HCT116 (cell line): Measurements from ENCODE around the gene GALE. TPM values are rescaled to one million over a fixed set of nuclear protein-coding genes. Genes with fewer than 3 reads are reported as not detected.
A peak's percentile ranks its signal among the peaks of the same experiment; 100 is the strongest.

Experiments
- ATAC-seq: fragments of 200-7000 bp; cut with Tn5 transposase; 2 replicates; pipeline ENCODE4 v1.9.1; 2020; ENCODE audit warnings: mild to moderate bottlenecking, moderate library complexity
- BruUV-seq: library from RNA; stranded (reverse); fragments of 400-500 nt; replicated peaks from 2 replicates; lab custom pipeline; 2021; lab: Mats Ljungman, UMichigan
- CTCF ChIA-PET: fragments of 300-600 bp; sonication (Branson Sonifier 250); formaldehyde crosslinking; loops from one replicate; lab custom pipeline; 2021; ENCODE audit warnings: antibody characterized with exemption; lab: Charles Lee
- POLR2A ChIA-PET: fragments of 300-600, 350-600 bp; sonication (Branson Sonifier 250); formaldehyde crosslinking; loops from one replicate; lab custom pipeline; 2021; ENCODE audit warnings: antibody characterized with exemption; lab: Charles Lee
- RAD21 ChIA-PET, 2 experiments: fragments of 300-600 bp; sonication (Branson Sonifier 250); formaldehyde crosslinking; loops; one replicate each; lab custom pipeline; 2023; ENCODE audit warnings: low total read pairs in 2 of 2; ENCODE audit not compliant: uncharacterized antibody in 2 of 2, unreplicated experiment in 2 of 2, low non-redundant PET in 1 of 2; lab: Charles Lee
- DNase-seq: peaks from one replicate; pipeline ENCODE4 v3.0.0-alpha.2; 2010; ENCODE audit warnings: low read depth, low spot score
- H2AFZ ChIP-seq: fragments of 200-600 bp; shearing (Covaris generic), sonication (generic); 2 replicates; pipeline ENCODE4 v1.6.1; 2017; ENCODE audit warnings: low read depth, mixed run types, mixed read lengths, antibody characterized with exemption, low read length; ENCODE audit not compliant: poor library complexity, severe bottlenecking
- H3K27ac ChIP-seq: 2 replicates; pipeline ENCODE4 v1.5.1; 2012; ENCODE audit warnings: low read depth, low read length
- H3K27me3 ChIP-seq: fragments of 200-600 bp; sonication (generic); 2 replicates; pipeline ENCODE4 v1.6.1; 2016; ENCODE audit warnings: mixed run types, low read length, mixed read lengths; ENCODE audit not compliant: insufficient read depth
- H3K36me3 ChIP-seq, 2 experiments: fragments of 200-500 bp in 1 of 2; fragments of 200-600 bp in 1 of 2; sonication (Bioruptor generic) in 1 of 2; sonication (generic) in 1 of 2; 2 replicates each; pipeline versions ENCODE4 v1.5.1 to v1.6.1; 2014 to 2016; ENCODE audit warnings: low read length in 2 of 2, inconsistent platforms in 1 of 2, mixed read lengths in 1 of 2, mixed run types in 1 of 2; ENCODE audit not compliant: insufficient read depth in 2 of 2, control insufficient read depth in 1 of 2
- H3K4me1 ChIP-seq, 2 experiments: fragments of 200-600 bp in 1 of 2; sonication (generic) in 1 of 2; 2 replicates each; pipeline versions ENCODE4 v1.5.1 to v1.6.1; 2012 to 2017; ENCODE audit warnings: low read length in 2 of 2, inconsistent platforms in 1 of 2, mild to moderate bottlenecking in 1 of 2, mixed read lengths in 1 of 2, mixed run types in 1 of 2, moderate library complexity in 1 of 2; ENCODE audit not compliant: insufficient read depth in 2 of 2, control insufficient read depth in 1 of 2
- H3K4me2 ChIP-seq: fragments of 200-600 bp; sonication (generic); 2 replicates; pipeline ENCODE4 v1.6.1; 2017; ENCODE audit warnings: mixed run types, low read length, mixed read lengths
- H3K4me3 ChIP-seq, 2 experiments: fragments of 200-600 bp in 1 of 2; sonication (generic) in 1 of 2; replicated peaks in 1 of 2; 2 replicates each; pipeline ENCODE4 v1.5.1; 2011 to 2016; ENCODE audit warnings: low read length in 2 of 2, control low read depth in 1 of 2, low read depth in 1 of 2, mild to moderate bottlenecking in 1 of 2, mixed read lengths in 1 of 2, mixed run types in 1 of 2
- H3K79me2 ChIP-seq: fragments of 200-600 bp; sonication (generic); 2 replicates; pipeline ENCODE4 v1.6.1; 2017; ENCODE audit warnings: mild to moderate bottlenecking, mixed run types, low read length, moderate library complexity, mixed read lengths; ENCODE audit not compliant: insufficient read depth
- H3K9ac ChIP-seq: fragments of 200-600 bp; sonication (generic); 2 replicates; pipeline ENCODE4 v1.6.1; 2016; ENCODE audit warnings: low read length, mixed read lengths
- H3K9me2 ChIP-seq: fragments of 200-600 bp; sonication (generic), shearing (Covaris generic); 2 replicates; pipeline ENCODE4 v1.6.1; 2017; ENCODE audit warnings: mixed run types, mild to moderate bottlenecking, moderate library complexity; ENCODE audit not compliant: insufficient read depth
- H3K9me3 ChIP-seq, 2 experiments: fragments of 200-500 bp in 1 of 2; fragments of 200-600 bp in 1 of 2; sonication (Bioruptor generic) in 1 of 2; sonication (generic) in 1 of 2; 2 replicates each; pipeline ENCODE4 v1.6.1; 2014 to 2017; ENCODE audit warnings: low read length in 2 of 2, mixed read lengths in 2 of 2, inconsistent platforms in 1 of 2, low read depth in 1 of 2, mild to moderate bottlenecking in 1 of 2, mixed run types in 1 of 2, moderate library complexity in 1 of 2; ENCODE audit not compliant: control insufficient read depth in 1 of 2, insufficient read depth in 1 of 2
- H4K20me1 ChIP-seq: fragments of 200-600 bp; sonication (generic), shearing (Covaris generic); 2 replicates; pipeline ENCODE4 v1.6.1; 2017; ENCODE audit warnings: mixed run types, mild to moderate bottlenecking, moderate library complexity; ENCODE audit not compliant: insufficient read depth
- CEBPB ChIP-seq: IDR thresholded peaks from 2 replicates; pipeline ENCODE4 v1.6.1; 2012; ENCODE audit warnings: low read depth
- ELF1 ChIP-seq: IDR thresholded peaks from 2 replicates; pipeline ENCODE4 v1.6.1; 2012; ENCODE audit warnings: low read depth, borderline replicate concordance
- EZH2 ChIP-seq: fragments of 200-600 bp; sonication (generic); IDR thresholded peaks from 2 replicates; pipeline ENCODE4 v1.6.1; 2017; ENCODE audit warnings: antibody characterized with exemption, mixed run types
- FOSL1 ChIP-seq: IDR thresholded peaks from 2 replicates; pipeline ENCODE4 v1.6.1; 2012; ENCODE audit warnings: low read depth
- JUND ChIP-seq: IDR thresholded peaks from 2 replicates; pipeline ENCODE4 v1.6.1; 2012
- POLR2AphosphoS5 ChIP-seq: IDR thresholded peaks from 2 replicates; pipeline ENCODE4 v1.6.1; 2011; ENCODE audit warnings: mild to moderate bottlenecking, low read depth, low read length, moderate library complexity
- RAD21 ChIP-seq: IDR thresholded peaks from 2 replicates; pipeline ENCODE4 v1.6.1; 2012; ENCODE audit warnings: low read depth, mild to moderate bottlenecking
- SIN3A ChIP-seq: IDR thresholded peaks from 2 replicates; pipeline ENCODE4 v1.6.1; 2012; ENCODE audit warnings: low read depth
- SP1 ChIP-seq: IDR thresholded peaks from 2 replicates; pipeline ENCODE4 v1.6.1; 2012; ENCODE audit warnings: low read depth
- TCF7L2 ChIP-seq: IDR thresholded peaks from 2 replicates; pipeline ENCODE4 v1.7.0; 2011; ENCODE audit warnings: borderline replicate concordance, inconsistent platforms; ENCODE audit not compliant: insufficient read depth, insufficient read length; ENCODE audit errors: extremely low read depth
- YY1 ChIP-seq: IDR thresholded peaks from 2 replicates; pipeline ENCODE4 v1.6.1; 2011; ENCODE audit warnings: low read length, low read depth, moderate library complexity, mild to moderate bottlenecking; ENCODE audit not compliant: insufficient replicate concordance; ENCODE audit errors: extremely low read depth
- ZNF274 ChIP-seq: fragments of 200-500 bp; sonication (Bioruptor generic); IDR thresholded peaks from 2 replicates; pipeline ENCODE4 v1.6.1; 2014; ENCODE audit warnings: mild to moderate bottlenecking, low read depth, low read length, inconsistent platforms
- intact Hi-C: fragments of 100-400 bp; cut with micrococcal nuclease; formaldehyde crosslinking; loops from 2 replicates; pipeline ENCODE4 v1.10.0; 2022
- total RNA-seq: library from RNA; stranded (reverse); gene quantifications from one replicate; pipeline ENCODE4 v1.2.1, GENCODE V29; 2021; ENCODE audit not compliant: unreplicated experiment
- TF ChIP-seq, protein P1 (sequence below): IDR thresholded peaks from 2 replicates; pipeline ENCODE4 v1.6.1; 2011; ENCODE audit warnings: mild to moderate bottlenecking, low read length, moderate library complexity; ENCODE audit not compliant: insufficient replicate concordance; ENCODE audit errors: extremely low read depth
- TF ChIP-seq, protein P2 (sequence below): IDR thresholded peaks from 2 replicates; pipeline ENCODE4 v1.6.1; 2012; ENCODE audit warnings: low read depth
- TF ChIP-seq, protein P3 (sequence below), 3 experiments: fragments of 200-600 bp in 1 of 3; sonication (generic) in 1 of 3; IDR thresholded peaks in 2 of 3; conservative IDR thresholded peaks in 1 of 3; 2 replicates each; pipeline ENCODE4 v1.5.1; 2012 to 2017; ENCODE audit warnings: low read depth in 2 of 3, low read length in 2 of 3, antibody characterized with exemption in 1 of 3, borderline replicate concordance in 1 of 3, control low read depth in 1 of 3, mild to moderate bottlenecking in 1 of 3, mixed read lengths in 1 of 3, mixed run types in 1 of 3, moderate library complexity in 1 of 3; ENCODE audit not compliant: insufficient read depth in 1 of 3
- TF ChIP-seq, protein P4 (sequence below): IDR thresholded peaks from 2 replicates; pipeline ENCODE4 v1.6.1; 2012

GALE gene
- total RNA-seq, 1 experiment from 2014 or later = 114 TPM

DNA sequence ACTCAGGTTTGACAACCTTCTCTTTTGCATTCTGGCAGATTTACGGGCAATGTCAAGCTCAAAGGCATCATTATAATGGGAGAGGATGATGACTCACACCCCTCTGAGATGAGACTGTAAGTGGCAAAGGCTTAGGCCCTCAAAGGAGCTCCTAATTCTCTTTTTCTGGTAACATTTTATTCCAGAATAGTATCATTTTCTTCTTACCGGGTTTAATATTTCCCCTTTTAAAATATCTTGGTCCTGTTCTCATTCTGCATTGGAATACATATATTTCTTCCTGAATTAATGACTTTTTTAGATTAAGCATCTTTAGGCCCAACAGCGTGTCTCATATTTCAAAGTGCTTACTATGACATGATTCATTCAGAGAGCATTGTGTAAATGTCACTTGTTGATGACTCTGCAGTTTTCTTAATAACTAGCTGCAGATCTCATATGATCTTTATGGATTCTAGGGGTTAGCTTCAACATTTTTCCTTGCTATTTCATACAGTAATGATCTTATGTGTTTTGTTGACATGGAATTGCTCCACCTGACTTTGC, 20.7 kb downstream of the GALE start:
- Histone ChIP-seq H3K9me2 (no peaks in the 10 kb centered on the region), H3K79me2 (peaks cover 82% of the 10 kb centered on the region), H3K4me3 (peak overlapping the region; percentile 98 to 99), H3K4me2 (peak overlapping the region; percentile 84), H3K36me3 (peaks cover 17 to 21% of the 10 kb centered on the region in 2 experiments; a peak in 3 of 4 replicates), H3K4me1 (peaks cover 18 to 21% of the 10 kb centered on the region in 2 experiments), H3K9ac (peak overlapping the region; percentile 90; the same call in 1 of the 2 replicates), H2AFZ (no peak overlapping the region), H3K27me3 (no peaks in the 10 kb centered on the region), H4K20me1 (peaks cover 11% of the 10 kb centered on the region; the same call in 1 of the 2 replicates), H3K27ac (peak overlapping the region; percentile 39; the same call in 1 of the 2 replicates), H3K9me3 (no peaks in the 10 kb centered on the region)
- TF ChIP-seq, protein P1, sequence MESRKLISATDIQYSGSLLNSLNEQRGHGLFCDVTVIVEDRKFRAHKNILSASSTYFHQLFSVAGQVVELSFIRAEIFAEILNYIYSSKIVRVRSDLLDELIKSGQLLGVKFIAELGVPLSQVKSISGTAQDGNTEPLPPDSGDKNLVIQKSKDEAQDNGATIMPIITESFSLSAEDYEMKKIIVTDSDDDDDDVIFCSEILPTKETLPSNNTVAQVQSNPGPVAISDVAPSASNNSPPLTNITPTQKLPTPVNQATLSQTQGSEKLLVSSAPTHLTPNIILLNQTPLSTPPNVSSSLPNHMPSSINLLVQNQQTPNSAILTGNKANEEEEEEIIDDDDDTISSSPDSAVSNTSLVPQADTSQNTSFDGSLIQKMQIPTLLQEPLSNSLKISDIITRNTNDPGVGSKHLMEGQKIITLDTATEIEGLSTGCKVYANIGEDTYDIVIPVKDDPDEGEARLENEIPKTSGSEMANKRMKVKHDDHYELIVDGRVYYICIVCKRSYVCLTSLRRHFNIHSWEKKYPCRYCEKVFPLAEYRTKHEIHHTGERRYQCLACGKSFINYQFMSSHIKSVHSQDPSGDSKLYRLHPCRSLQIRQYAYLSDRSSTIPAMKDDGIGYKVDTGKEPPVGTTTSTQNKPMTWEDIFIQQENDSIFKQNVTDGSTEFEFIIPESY = no peak
- TF ChIP-seq, protein P2, sequence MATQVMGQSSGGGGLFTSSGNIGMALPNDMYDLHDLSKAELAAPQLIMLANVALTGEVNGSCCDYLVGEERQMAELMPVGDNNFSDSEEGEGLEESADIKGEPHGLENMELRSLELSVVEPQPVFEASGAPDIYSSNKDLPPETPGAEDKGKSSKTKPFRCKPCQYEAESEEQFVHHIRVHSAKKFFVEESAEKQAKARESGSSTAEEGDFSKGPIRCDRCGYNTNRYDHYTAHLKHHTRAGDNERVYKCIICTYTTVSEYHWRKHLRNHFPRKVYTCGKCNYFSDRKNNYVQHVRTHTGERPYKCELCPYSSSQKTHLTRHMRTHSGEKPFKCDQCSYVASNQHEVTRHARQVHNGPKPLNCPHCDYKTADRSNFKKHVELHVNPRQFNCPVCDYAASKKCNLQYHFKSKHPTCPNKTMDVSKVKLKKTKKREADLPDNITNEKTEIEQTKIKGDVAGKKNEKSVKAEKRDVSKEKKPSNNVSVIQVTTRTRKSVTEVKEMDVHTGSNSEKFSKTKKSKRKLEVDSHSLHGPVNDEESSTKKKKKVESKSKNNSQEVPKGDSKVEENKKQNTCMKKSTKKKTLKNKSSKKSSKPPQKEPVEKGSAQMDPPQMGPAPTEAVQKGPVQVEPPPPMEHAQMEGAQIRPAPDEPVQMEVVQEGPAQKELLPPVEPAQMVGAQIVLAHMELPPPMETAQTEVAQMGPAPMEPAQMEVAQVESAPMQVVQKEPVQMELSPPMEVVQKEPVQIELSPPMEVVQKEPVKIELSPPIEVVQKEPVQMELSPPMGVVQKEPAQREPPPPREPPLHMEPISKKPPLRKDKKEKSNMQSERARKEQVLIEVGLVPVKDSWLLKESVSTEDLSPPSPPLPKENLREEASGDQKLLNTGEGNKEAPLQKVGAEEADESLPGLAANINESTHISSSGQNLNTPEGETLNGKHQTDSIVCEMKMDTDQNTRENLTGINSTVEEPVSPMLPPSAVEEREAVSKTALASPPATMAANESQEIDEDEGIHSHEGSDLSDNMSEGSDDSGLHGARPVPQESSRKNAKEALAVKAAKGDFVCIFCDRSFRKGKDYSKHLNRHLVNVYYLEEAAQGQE = no peak
- no peak for TF ChIP-seq ELF1
- TF ChIP-seq, protein P3, sequence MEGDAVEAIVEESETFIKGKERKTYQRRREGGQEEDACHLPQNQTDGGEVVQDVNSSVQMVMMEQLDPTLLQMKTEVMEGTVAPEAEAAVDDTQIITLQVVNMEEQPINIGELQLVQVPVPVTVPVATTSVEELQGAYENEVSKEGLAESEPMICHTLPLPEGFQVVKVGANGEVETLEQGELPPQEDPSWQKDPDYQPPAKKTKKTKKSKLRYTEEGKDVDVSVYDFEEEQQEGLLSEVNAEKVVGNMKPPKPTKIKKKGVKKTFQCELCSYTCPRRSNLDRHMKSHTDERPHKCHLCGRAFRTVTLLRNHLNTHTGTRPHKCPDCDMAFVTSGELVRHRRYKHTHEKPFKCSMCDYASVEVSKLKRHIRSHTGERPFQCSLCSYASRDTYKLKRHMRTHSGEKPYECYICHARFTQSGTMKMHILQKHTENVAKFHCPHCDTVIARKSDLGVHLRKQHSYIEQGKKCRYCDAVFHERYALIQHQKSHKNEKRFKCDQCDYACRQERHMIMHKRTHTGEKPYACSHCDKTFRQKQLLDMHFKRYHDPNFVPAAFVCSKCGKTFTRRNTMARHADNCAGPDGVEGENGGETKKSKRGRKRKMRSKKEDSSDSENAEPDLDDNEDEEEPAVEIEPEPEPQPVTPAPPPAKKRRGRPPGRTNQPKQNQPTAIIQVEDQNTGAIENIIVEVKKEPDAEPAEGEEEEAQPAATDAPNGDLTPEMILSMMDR (IDR thresholded peaks at IDR 0.05 in 2 of 3, conservative IDR thresholded peaks at IDR 0.05 in 1 of 3; ENCODE audit: borderline replicate concordance in 1 of 3, insufficient read depth in 1 of 3, low read depth in 2 of 3, low read length in 2 of 3) = no peak
- TF ChIP-seq EZH2 = no peak
- peak; percentile 64 for TF ChIP-seq CEBPB
- TF ChIP-seq FOSL1 = peak; percentile 73
- TF ChIP-seq, protein P4, sequence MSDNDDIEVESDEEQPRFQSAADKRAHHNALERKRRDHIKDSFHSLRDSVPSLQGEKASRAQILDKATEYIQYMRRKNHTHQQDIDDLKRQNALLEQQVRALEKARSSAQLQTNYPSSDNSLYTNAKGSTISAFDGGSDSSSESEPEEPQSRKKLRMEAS = 0 out of 2 replicates have a peak, but pooled peaks have one; percentile 1
- TF ChIP-seq JUND = peak; percentile 39; the same call in 1 of the 2 replicates
- TF ChIP-seq RAD21 = no peak
- no peak for TF ChIP-seq YY1
- no peak for TF ChIP-seq ZNF274
- peak; percentile 56; the same call in 1 of the 2 replicates for TF ChIP-seq SIN3A
- TF ChIP-seq TCF7L2 = peak; percentile 31
- TF ChIP-seq SP1 = peak; percentile 44; the same call in 1 of the 2 replicates
- TF ChIP-seq POLR2AphosphoS5 = no peak
- ChIA-PET RAD21 (no interaction called here), POLR2A (interaction anchor here (1.0 to 3.5 kb wide), 4 partner anchors 9 to 45 kb away, joined by 3 to 30 read pairs (median 4); partner anchors contain the start of genes HMGCL and LYPLA2), CTCF (interaction anchor here (0.7 to 2.9 kb wide), 4 partner anchors 10 to 137 kb away, joined by 4 to 9 read pairs (median 6); partner anchors contain the start of gene LYPLA2)
- BruUV-seq = no TSS peak
- no peak for DNase-seq
- no peak for ATAC-seq
- intact Hi-C loops = no loop called here
